GM12801 (cell line): ENCODE measurements around the gene MAMDC2.

ENCODE experiments used
- CTCF ChIP-seq: IDR thresholded peaks from one replicate; pipeline ENCODE4 v1.5.1; 2011; ENCODE audit warnings: control low read depth; ENCODE audit not compliant: insufficient read length; ENCODE audit errors: extremely low read depth

The MAMDC2 gene

GRCh38 chr9:70137577-70137976 lies 93.9 kb downstream of the MAMDC2 start:
- TF ChIP-seq CTCF, result no peak

GRCh38 chr9:70142101-70142500 lies 98.5 kb downstream of the MAMDC2 start:
- no peak for TF ChIP-seq CTCF

DNA sequence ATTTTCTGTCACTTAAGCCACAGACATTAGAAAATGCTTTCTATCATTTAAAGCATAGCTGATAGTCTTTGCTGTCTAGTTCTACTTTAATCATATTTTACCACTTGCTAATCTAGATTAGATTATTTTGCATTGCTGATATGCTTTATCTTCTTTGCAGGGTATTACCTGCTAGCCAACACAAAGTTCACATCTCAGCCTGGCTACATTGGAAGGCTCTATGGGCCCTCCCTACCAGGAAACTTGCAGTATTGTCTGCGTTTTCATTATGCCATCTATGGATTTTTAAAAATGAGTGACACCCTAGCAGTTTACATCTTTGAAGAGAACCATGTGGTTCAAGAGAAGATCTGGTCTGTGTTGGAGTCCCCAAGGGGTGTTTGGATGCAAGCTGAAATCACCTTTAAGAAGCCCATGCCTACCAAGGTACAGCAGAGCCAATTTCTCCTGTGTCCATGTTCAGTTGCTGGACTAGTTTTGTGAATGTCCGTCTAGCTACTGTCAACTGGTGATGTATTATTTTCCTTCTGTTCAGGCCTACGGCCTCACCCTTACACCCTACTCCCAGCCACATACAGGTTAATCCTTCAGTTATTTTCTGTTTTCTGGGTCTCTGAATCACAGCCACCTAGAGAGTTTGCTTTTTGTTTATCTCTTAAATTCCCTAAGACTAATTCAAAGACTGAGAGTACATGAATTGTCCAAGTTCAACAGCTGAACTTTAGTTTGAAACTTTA lies 99.9 kb downstream of the MAMDC2 start:
- TF ChIP-seq CTCF, result no peak

- TF ChIP-seq CTCF, result no peak
Measured at GRCh38 chr9:70144131-70144503, 100.5 kb downstream of the MAMDC2 start.

GRCh38 chr9:70145981-70146380 lies 102.3 kb downstream of the MAMDC2 start:
- no peak for TF ChIP-seq CTCF

DNA sequence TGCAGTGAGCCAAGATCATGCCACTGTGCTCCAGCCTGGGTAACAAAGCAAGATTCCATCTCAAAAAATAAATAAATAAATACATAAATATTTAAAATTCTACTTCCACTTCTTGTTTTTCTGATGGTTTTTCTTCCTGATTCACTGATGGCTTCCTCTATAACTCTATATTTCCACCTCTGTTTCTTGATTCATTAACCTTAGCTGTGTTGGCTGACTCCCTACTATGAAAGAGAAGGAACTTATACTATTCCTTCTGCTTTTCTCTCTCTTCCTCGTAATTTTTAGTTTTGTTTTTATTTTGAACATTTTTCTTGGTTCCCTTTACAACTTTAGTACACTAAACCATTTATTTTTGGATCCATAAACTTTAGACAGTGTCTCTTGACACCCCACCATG lies 103.5 kb downstream of the MAMDC2 start:
- no peak for TF ChIP-seq CTCF

DNA sequence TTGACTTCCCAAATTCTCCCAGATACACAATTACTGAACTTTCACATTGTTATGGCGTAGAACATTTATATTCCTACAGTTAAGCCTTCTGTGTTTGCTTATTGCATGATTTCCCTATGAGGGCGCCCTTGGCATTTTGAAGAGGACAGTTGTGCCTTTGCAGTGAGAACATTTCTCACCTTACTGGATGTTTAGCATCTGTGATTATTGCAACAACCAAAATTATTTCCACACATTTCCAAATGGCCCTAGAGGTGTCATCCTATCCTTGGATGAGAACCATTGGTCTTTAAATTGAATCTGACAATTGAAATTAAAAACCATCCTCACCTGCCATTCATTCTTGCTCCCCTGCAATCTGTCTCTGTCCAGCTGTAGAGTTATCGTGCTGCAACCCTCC lies 104.0 kb downstream of the MAMDC2 start:
- TF ChIP-seq CTCF, result no peak
